CD4-positive, alpha-beta T cell (primary cell): ENCODE measurements around the gene COL24A1. TPM values are rescaled to one million over a fixed set of nuclear protein-coding genes. Genes with fewer than 3 reads are reported as not detected.
A peak's percentile ranks its signal among the peaks of the same experiment; 100 is the strongest.
"Not testable (repeated sequence)": the region's sequence is repeated elsewhere in the genome, so short reads cannot be mapped to it uniquely, and the experiment has no call there.

Experiments used
- ATAC-seq: fragments of 200-7000 bp; cut with Tn5 transposase; one replicate; pipeline ENCODE4 v1.10.0; 2022; ENCODE audit warnings: mild to moderate bottlenecking; ENCODE audit not compliant: poor library complexity
- CTCF ChIA-PET: fragments of 350-600 bp; sonication (Branson Sonifier 250); formaldehyde crosslinking; loops from one replicate; lab custom pipeline; 2021; ENCODE audit warnings: antibody characterized with exemption, inconsistent platforms; lab: Charles Lee
- POLR2A ChIA-PET: fragments of 350-600 bp; sonication (Branson Sonifier 250); formaldehyde crosslinking; loops from one replicate; lab custom pipeline; 2021; ENCODE audit warnings: antibody characterized with exemption, inconsistent platforms; lab: Charles Lee
- DNase-seq, 14 experiments: peaks; one replicate each; pipeline ENCODE4 v3.0.0-alpha.2; 2013 to 2020; ENCODE audit warnings: mixed read lengths in 2 of 14
- H3K27ac ChIP-seq, 2 donors: one replicate each; pipeline versions ENCODE4 v1.5.1 to v1.7.0; 2013; ENCODE audit warnings: low read length in 2 of 2, low read depth in 1 of 2, mild to moderate bottlenecking in 1 of 2
- H3K27me3 ChIP-seq, 2 experiments: 1 replicate in 1 of 2; 2 replicates in 1 of 2; pipeline versions ENCODE4 v1.6.1 to v1.7.0; 2013; ENCODE audit warnings: low read length in 2 of 2, control low read depth in 1 of 2, mild to moderate bottlenecking in 1 of 2, moderate library complexity in 1 of 2; ENCODE audit not compliant: insufficient read depth in 2 of 2, control insufficient read depth in 1 of 2
- H3K36me3 ChIP-seq: one replicate; pipeline ENCODE4 v1.6.1; 2013; ENCODE audit warnings: low read length, control low read depth; ENCODE audit not compliant: insufficient read depth
- H3K4me1 ChIP-seq: one replicate; pipeline ENCODE4 v1.6.1; 2013; ENCODE audit warnings: low read length, control low read depth; ENCODE audit not compliant: insufficient read depth
- H3K4me3 ChIP-seq: one replicate; pipeline ENCODE4 v1.5.1; 2013; ENCODE audit warnings: mild to moderate bottlenecking, low read length, moderate library complexity
- H3K9me3 ChIP-seq, 2 experiments: 1 replicate in 1 of 2; 2 replicates in 1 of 2; pipeline versions ENCODE4 v1.6.1 to v1.7.0; 2013; ENCODE audit warnings: low read length in 2 of 2, mild to moderate bottlenecking in 2 of 2, control low read depth in 1 of 2, moderate library complexity in 1 of 2; ENCODE audit not compliant: control insufficient read depth in 1 of 2, insufficient read depth in 1 of 2
- H3K27ac Mint-ChIP-seq: one replicate; pipeline ENCODE4 v1.8.0; 2020; ENCODE audit warnings: mixed read lengths
- H3K27me3 Mint-ChIP-seq: one replicate; pipeline ENCODE4 v1.8.0; 2021; ENCODE audit warnings: mixed read lengths
- H3K36me3 Mint-ChIP-seq: one replicate; pipeline ENCODE4 v1.8.0; 2021; ENCODE audit warnings: low read depth, mixed read lengths
- H3K4me1 Mint-ChIP-seq: one replicate; pipeline ENCODE4 v1.8.0; 2021; ENCODE audit warnings: low read depth, mixed read lengths
- H3K4me3 Mint-ChIP-seq: one replicate; pipeline ENCODE4 v1.8.0; 2020; ENCODE audit warnings: mild to moderate bottlenecking, mixed read lengths
- H3K9me3 Mint-ChIP-seq: one replicate; pipeline ENCODE4 v1.8.0; 2020; ENCODE audit warnings: mixed read lengths
- intact Hi-C, 2 experiments: fragments of 100-400 bp; cut with DNase I in 1 of 2; cut with micrococcal nuclease in 1 of 2; formaldehyde crosslinking; loops; one replicate each; pipeline versions ENCODE4 v1.15.1 to v1.9.0; 2023 to 2025; cut with DNase I, micrococcal nuclease
- total RNA-seq, 174 experiments: library from RNA in 2 of 174; stranded (reverse) in 2 of 174; gene quantifications; one replicate each; pipeline ENCODE4 v1.2.3 and lab custom pipeline; 2021 to 2026
- TF ChIP-seq, protein P1 (sequence below): fragments of 200-600 bp; IDR thresholded peaks from one replicate; pipeline ENCODE4 v1.8.0; 2022; ENCODE audit warnings: antibody characterized with exemption, mild to moderate bottlenecking

Gene COL24A1
- total RNA-seq, 2 experiments from 2014 or later, result 0.25 TPM; not detected in 1

- H3K9me3 ChIP-seq, result peaks cover 12 to 13% of the 10 kb centered on the region in 2 experiments
Observed at GRCh38 chr1:85718678-85719340, 437.8 kb downstream of the COL24A1 start.

GRCh38 chr1:85714418-85715114 is 442.0 kb downstream of the COL24A1 start:
- intact Hi-C loops, ATAC-seq, CTCF ChIA-PET: not testable (repeated sequence)

More at GRCh38 chr1:85718678-85719340, 437.8 kb downstream of the COL24A1 start:
- Mint-ChIP-seq H3K36me3 (no peaks in the 10 kb centered on the region), H3K27ac (no peak overlapping the region), H3K9me3 (peaks cover 11% of the 10 kb centered on the region), H3K4me3 (no peak overlapping the region), H3K4me1 (no peaks in the 10 kb centered on the region), H3K27me3 (peaks cover 18% of the 10 kb centered on the region)
- H3K27ac ChIP-seq, result no peak overlapping the region
- DNase-seq (no peak), ATAC-seq (no peak)
- TF ChIP-seq, protein P1, sequence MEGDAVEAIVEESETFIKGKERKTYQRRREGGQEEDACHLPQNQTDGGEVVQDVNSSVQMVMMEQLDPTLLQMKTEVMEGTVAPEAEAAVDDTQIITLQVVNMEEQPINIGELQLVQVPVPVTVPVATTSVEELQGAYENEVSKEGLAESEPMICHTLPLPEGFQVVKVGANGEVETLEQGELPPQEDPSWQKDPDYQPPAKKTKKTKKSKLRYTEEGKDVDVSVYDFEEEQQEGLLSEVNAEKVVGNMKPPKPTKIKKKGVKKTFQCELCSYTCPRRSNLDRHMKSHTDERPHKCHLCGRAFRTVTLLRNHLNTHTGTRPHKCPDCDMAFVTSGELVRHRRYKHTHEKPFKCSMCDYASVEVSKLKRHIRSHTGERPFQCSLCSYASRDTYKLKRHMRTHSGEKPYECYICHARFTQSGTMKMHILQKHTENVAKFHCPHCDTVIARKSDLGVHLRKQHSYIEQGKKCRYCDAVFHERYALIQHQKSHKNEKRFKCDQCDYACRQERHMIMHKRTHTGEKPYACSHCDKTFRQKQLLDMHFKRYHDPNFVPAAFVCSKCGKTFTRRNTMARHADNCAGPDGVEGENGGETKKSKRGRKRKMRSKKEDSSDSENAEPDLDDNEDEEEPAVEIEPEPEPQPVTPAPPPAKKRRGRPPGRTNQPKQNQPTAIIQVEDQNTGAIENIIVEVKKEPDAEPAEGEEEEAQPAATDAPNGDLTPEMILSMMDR, result no peak
- ChIA-PET CTCF (interaction anchor here (0.7 kb wide), 1 partner anchor 45 kb away, joined by 5 read pairs; no protein-coding TSS in a partner anchor), POLR2A (no interaction called here)
- peaks cover 0 to under 1% of the 10 kb centered on the region in 2 experiments for H3K27me3 ChIP-seq
- no peak overlapping the region for H3K4me3 ChIP-seq
- intact Hi-C loops, result no loop called here
- H3K36me3 ChIP-seq, result no peaks in the 10 kb centered on the region
- no peaks in the 10 kb centered on the region for H3K4me1 ChIP-seq

DNA sequence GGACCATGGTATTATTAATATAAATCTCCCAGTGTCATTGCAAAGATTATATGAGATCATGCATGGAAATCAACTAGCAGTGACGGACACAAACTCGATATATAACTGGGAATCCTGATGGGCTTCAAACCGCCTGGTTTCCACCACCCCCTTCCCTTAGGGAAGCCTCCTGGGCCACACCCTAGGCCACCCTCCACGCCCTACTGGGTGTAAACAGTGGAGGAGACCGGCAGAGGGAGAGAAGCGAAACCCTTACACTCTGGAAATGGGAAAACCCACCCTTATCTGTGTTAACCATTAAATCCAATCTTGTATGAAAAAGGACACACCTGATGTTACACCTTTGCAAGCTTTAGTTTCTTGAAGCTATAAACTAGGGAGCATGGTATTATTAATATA is 447.7 kb downstream of the COL24A1 start:
- peaks cover 24% of the 10 kb centered on the region for H3K4me1 ChIP-seq
- Mint-ChIP-seq H3K27me3 (peaks cover 5% of the 10 kb centered on the region), H3K27ac (no peak overlapping the region), H3K4me1 (peaks cover 23% of the 10 kb centered on the region), H3K36me3 (peaks cover 25% of the 10 kb centered on the region), H3K4me3 (no peak overlapping the region), H3K9me3 (no peaks in the 10 kb centered on the region)
- H3K27ac ChIP-seq, result peak overlapping the region; percentile 38 to 49
- H3K27me3 ChIP-seq, result peaks cover 0 to 4% of the 10 kb centered on the region in 2 experiments
- peaks cover 21% of the 10 kb centered on the region for H3K36me3 ChIP-seq
- intact Hi-C loops, result loop anchor here in 1 of 2 experiments (5.0 to 10.0 kb wide), 3 partner anchors 434 to 1017 kb away; partner anchors contain the start of genes BCL10, SH3GLB1 and SSX2IP
- TF ChIP-seq, protein P1, result no peak
- ATAC-seq (no peak), DNase-seq (peak in 1 of 14 experiments; percentile 16)
- H3K9me3 ChIP-seq, result no peaks in the 10 kb centered on the region
- ChIA-PET POLR2A (interaction anchor here (0.8 to 1.4 kb wide), 7 partner anchors 9 to 1205 kb away, joined by 3 to 17 read pairs (median 5); partner anchors contain the start of genes BCL10, HS2ST1, ODF2L and SELENOF), CTCF (no interaction called here)
- H3K4me3 ChIP-seq, result peak overlapping the region; percentile 89

More at GRCh38 chr1:85714418-85715114, 442.0 kb downstream of the COL24A1 start:
- H3K27me3 ChIP-seq, H3K9me3 Mint-ChIP-seq, H3K4me1 ChIP-seq, H3K36me3 Mint-ChIP-seq, POLR2A ChIA-PET, H3K27ac ChIP-seq, H3K4me1 Mint-ChIP-seq, H3K4me3 Mint-ChIP-seq, H3K36me3 ChIP-seq, H3K4me3 ChIP-seq, H3K9me3 ChIP-seq, H3K27ac Mint-ChIP-seq, DNase-seq: not testable (repeated sequence)
- H3K27me3 Mint-ChIP-seq, result peaks cover 15% of the 10 kb centered on the region
